DND-41 (cell line): Measurements from ENCODE around the gene USP10.

Source experiments
- ATAC-seq: fragments of 200-7000 bp; cut with Tn5 transposase; 3 replicates; pipeline ENCODE4 v1.9.1; 2021; ENCODE audit warnings: low read depth; ENCODE audit not compliant: insufficient read depth
- DNase-seq: peaks from one replicate; pipeline ENCODE4 v3.0.0-alpha.2; 2020
- H2AFZ ChIP-seq: 2 replicates; pipeline ENCODE4 v1.6.0; 2012; ENCODE audit warnings: low read depth, low read length
- H3K27ac ChIP-seq: 2 replicates; pipeline ENCODE4 v1.5.1; 2012; ENCODE audit warnings: low read length, inconsistent platforms
- H3K27me3 ChIP-seq: fragments of 200-600 bp; sonication (generic); 2 replicates; pipeline ENCODE4 v1.6.0; 2012; ENCODE audit warnings: low read length, mild to moderate bottlenecking, inconsistent platforms; ENCODE audit not compliant: insufficient read depth, poor library complexity
- H3K36me3 ChIP-seq: 2 replicates; pipeline ENCODE4 v1.5.1; 2012; ENCODE audit warnings: low read length, inconsistent platforms; ENCODE audit not compliant: insufficient read depth
- H3K4me1 ChIP-seq: 2 replicates; pipeline ENCODE4 v1.5.1; 2012; ENCODE audit warnings: mild to moderate bottlenecking, low read length; ENCODE audit not compliant: insufficient read depth
- H3K4me2 ChIP-seq: 2 replicates; pipeline ENCODE4 v1.6.0; 2012; ENCODE audit warnings: mild to moderate bottlenecking, moderate library complexity, low read length, inconsistent platforms; ENCODE audit not compliant: insufficient read depth
- H3K4me3 ChIP-seq, 2 experiments: fragments of 200-600 bp in 1 of 2; shearing (Covaris generic) in 1 of 2; 2 replicates each; pipeline ENCODE4 v1.5.1; 2012 to 2016; ENCODE audit warnings: inconsistent platforms in 2 of 2, low read length in 2 of 2, mild to moderate bottlenecking in 2 of 2, low read depth in 1 of 2, moderate library complexity in 1 of 2
- H3K79me2 ChIP-seq: 2 replicates; pipeline ENCODE4 v1.6.0; 2012; ENCODE audit warnings: low read length, inconsistent platforms; ENCODE audit not compliant: insufficient read depth
- H3K9ac ChIP-seq: 2 replicates; pipeline ENCODE4 v1.6.0; 2012; ENCODE audit warnings: low read depth, mild to moderate bottlenecking, inconsistent platforms, low read length, moderate library complexity
- H3K9me3 ChIP-seq: 2 replicates; pipeline ENCODE4 v1.5.1; 2012; ENCODE audit warnings: low read length, moderate library complexity, mild to moderate bottlenecking, inconsistent platforms; ENCODE audit not compliant: insufficient read depth, severe bottlenecking
- H4K20me1 ChIP-seq: 2 replicates; pipeline ENCODE4 v1.6.0; 2012; ENCODE audit warnings: low read length; ENCODE audit not compliant: insufficient read depth
- EZH2 ChIP-seq: IDR thresholded peaks from 3 replicates; pipeline ENCODE4 v1.6.1; 2012; ENCODE audit warnings: borderline replicate concordance, low read depth, mild to moderate bottlenecking, moderate library complexity, low read length, inconsistent platforms; ENCODE audit not compliant: severe bottlenecking
- TF ChIP-seq, protein P1 (sequence below): IDR thresholded peaks from 2 replicates; pipeline ENCODE4 v1.5.1; 2012; ENCODE audit warnings: borderline replicate concordance, low read length, moderate library complexity, mild to moderate bottlenecking; ENCODE audit not compliant: poor library complexity, severe bottlenecking; ENCODE audit errors: extremely low read depth

The USP10 gene

GRCh38 chr16:84699712-84700445, at the start of gene USP10:
USP10 (plus strand) TSS chr16:84700000; CDS start chr16:84700091, 91 bp downstream.
- Histone ChIP-seq H3K4me2 (peak within 1 kb of the TSS; percentile 74), H4K20me1 (peaks cover 35% of the 10 kb centered on the region), H3K79me2 (peaks cover 50% of the 10 kb centered on the region), H3K4me3 (peak within 1 kb of the TSS; percentile 60 to 67), H3K4me1 (peaks cover 43% of the 10 kb centered on the region), H3K9ac (peak within 1 kb of the TSS; percentile 87), H2AFZ (peak within 1 kb of the TSS; percentile 81), H3K9me3 (no peaks in the 10 kb centered on the region), H3K36me3 (peaks cover 3% of the 10 kb centered on the region), H3K27ac (peak within 1 kb of the TSS; percentile 61), H3K27me3 (no peaks in the 10 kb centered on the region)
- DNase-seq (peak; percentile 80), ATAC-seq (peak; percentile 81)
- no peak for TF ChIP-seq EZH2
- TF ChIP-seq, protein P1, sequence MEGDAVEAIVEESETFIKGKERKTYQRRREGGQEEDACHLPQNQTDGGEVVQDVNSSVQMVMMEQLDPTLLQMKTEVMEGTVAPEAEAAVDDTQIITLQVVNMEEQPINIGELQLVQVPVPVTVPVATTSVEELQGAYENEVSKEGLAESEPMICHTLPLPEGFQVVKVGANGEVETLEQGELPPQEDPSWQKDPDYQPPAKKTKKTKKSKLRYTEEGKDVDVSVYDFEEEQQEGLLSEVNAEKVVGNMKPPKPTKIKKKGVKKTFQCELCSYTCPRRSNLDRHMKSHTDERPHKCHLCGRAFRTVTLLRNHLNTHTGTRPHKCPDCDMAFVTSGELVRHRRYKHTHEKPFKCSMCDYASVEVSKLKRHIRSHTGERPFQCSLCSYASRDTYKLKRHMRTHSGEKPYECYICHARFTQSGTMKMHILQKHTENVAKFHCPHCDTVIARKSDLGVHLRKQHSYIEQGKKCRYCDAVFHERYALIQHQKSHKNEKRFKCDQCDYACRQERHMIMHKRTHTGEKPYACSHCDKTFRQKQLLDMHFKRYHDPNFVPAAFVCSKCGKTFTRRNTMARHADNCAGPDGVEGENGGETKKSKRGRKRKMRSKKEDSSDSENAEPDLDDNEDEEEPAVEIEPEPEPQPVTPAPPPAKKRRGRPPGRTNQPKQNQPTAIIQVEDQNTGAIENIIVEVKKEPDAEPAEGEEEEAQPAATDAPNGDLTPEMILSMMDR = no peak

- no peaks in the 10 kb centered on the region for H4K20me1 ChIP-seq
- peaks cover 6% of the 10 kb centered on the region for H3K27me3 ChIP-seq
- H3K9me3 ChIP-seq = no peaks in the 10 kb centered on the region
- no peak overlapping the region for H3K4me3 ChIP-seq
- H3K36me3 ChIP-seq = peaks cover 23% of the 10 kb centered on the region
- DNase-seq = no peak
- no peak for TF ChIP-seq EZH2
- TF ChIP-seq, protein P1 = no peak
- H3K79me2 ChIP-seq = peaks cover 4% of the 10 kb centered on the region; the same call in 1 of the 2 replicates
- ATAC-seq = no peak
- no peak overlapping the region for H2AFZ ChIP-seq
- peaks cover 22% of the 10 kb centered on the region for H3K4me1 ChIP-seq
- no peak overlapping the region for H3K9ac ChIP-seq
- 0 out of 2 replicates have a peak overlapping the region, but pooled peaks have one; percentile 14 for H3K4me2 ChIP-seq
- no peak overlapping the region for H3K27ac ChIP-seq
These were observed 49.5 kb upstream of the USP10 start for GRCh38 chr16:84650062-84650991.

GRCh38 chr16:84652566-84652965, 47.2 kb upstream of the USP10 start:
- no peak overlapping the region for H3K9ac ChIP-seq
- peak; percentile 60 for ATAC-seq
- peaks cover 25% of the 10 kb centered on the region for H3K4me1 ChIP-seq
- H3K4me3 ChIP-seq = no peak overlapping the region
- H3K27me3 ChIP-seq = no peaks in the 10 kb centered on the region
- H3K36me3 ChIP-seq = peaks cover 33% of the 10 kb centered on the region
- H3K4me2 ChIP-seq = no peak overlapping the region
- no peak overlapping the region for H2AFZ ChIP-seq
- peak; percentile 56 for DNase-seq
- no peaks in the 10 kb centered on the region for H4K20me1 ChIP-seq
- no peak overlapping the region for H3K27ac ChIP-seq
- peaks cover 4% of the 10 kb centered on the region; the same call in 1 of the 2 replicates for H3K79me2 ChIP-seq
- H3K9me3 ChIP-seq = no peaks in the 10 kb centered on the region
- TF ChIP-seq, protein P1 = no peak
- no peak for TF ChIP-seq EZH2
